ENCODE data around the gene NFIA. TPM values are rescaled to one million over a fixed set of nuclear protein-coding genes. Genes with fewer than 3 reads are reported as not detected.

The NFIA gene
- total RNA-seq, 1 donor from 2014 or later, result 132 TPM

DNA sequence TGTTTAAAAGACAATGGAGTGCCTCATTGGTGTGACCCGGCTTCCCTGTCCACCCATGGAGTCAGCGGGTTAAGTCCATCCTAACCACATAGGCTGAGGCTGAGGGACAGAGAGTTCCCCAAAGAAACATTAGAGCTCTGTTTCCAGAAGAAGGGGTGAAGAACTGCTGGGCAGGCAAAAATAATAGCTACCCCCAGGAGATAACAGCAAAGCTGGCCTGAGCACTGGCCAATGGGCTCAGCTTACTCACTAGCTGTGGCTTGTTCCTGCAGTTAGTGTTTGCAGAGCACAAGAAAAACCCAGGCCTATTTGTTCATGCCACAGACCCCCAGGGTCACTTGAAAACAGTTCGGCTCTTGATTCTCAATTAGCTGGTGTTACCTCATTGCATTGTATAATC lies 311.2 kb downstream of the NFIA start:
- no peak for DNase-seq (ENCODE audit: low spot score)

DNA sequence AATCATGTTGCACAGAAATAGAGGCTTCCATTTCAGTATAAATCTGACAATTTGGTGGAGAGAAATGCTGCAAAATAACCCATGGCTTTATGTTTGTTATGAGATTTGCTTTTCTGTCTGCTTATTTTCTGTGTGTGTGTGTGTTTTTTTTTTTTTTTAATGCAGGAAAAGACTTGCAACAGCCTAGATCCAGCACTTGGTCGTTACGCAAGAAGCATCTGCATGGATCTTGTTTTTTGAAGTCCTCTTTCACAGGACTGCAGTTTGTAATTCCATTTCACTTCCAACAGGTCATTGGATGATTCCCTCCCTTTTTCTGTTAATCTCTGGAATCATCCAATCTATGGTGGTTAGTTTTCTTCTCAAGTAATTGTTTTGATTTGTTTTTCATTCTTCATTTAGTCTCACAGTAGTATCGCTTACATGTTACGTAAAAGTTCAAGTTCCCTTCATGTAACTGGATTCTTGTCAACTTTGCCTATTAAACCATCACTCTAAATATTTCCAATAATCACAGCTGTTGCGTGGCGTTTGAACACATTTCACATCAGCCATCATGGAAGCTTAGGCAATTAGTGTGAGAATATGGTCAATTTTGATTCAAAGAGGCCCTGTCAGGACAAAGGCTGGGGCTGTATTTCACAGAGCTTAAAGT lies 312.9 kb downstream of the NFIA start:
- DNase-seq (ENCODE audit: low spot score), result no peak

DNA sequence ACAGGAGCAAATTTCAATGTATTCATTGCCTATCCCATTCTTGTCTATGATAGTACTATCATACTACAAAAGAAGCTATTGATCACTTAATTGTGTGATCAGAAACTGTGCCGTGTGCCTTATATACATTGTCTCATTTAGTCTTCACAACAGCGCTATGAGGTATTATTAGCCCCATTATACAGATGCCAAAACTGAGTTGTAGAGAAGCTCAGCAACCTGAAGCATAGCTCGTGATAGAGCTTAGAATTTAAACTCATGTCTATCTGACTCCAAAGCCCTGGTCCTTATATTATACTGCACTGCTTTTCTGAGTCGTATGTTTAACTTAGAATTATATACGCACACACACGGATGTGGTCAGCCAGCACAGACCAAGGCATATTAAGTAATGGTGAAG lies 315.1 kb downstream of the NFIA start:
- DNase-seq (ENCODE audit: low spot score), result no peak

DNA sequence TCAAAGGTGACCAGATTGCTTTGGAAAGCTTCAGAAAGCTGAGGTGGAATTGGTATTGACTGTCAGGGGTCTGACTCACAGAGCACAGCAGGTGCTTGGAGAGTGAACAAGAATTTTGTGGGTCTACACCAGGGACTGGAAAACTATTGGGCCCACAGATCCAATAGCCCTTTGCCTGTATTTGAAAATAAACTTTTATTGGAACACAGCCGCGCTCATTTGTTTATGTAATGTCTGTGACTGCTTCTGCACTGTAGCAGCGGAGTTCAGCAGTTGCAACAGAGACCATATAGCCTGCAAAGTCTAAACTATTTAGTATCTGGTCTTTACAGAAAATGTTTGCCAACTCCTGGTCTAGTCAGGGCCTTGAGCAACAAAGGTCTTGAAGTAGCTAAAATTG lies 315.6 kb downstream of the NFIA start:
- no peak for DNase-seq (ENCODE audit: low spot score)

DNA sequence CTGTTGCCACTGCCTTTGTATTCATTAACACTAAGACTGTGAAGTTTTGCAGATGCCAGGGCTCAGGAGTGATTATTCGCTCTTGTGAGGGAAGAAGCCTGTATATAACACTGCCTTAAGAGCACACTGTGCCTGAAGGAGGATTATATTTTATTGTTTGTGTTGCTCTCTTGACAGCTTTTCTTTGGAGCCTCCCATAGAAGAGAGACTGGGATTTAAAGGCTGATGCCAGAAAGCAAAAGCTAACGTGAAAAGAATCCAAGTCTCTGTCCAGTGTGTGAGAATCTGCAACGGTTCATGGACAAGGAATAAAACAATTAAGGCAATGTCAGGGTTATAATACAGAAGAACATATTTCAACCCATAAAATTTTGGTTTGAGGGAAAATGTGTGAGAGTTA lies 316.8 kb downstream of the NFIA start:
- no peak for DNase-seq (ENCODE audit: low spot score)

DNA sequence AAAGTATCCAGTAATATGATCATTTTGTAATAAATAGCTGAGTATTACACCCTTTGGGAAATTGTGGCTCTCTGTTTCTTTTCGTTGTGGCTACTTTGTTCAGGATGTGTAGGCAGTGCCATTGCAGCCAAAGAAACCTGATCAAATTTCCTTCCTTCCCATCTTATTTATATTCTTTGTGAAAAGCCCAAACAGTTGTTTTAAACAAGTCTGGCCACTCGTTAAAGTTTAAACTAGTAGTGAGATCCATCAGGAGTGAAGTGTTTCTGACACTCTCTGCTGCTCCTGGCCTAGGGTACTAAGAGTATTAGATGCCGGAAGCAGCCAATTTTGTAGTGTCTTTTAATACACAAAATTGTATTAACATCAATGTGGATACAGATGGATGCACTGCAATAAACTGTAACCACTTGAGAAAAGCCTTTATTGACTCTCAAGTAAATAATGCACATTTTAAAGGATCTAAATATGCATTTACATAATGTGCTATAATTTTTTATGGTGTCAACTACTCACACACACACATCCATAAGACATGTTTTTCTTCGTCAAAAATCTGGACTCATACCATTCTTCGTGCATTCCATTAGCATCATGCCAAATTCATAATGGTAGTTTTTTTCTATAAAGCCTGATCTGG lies 317.9 kb downstream of the NFIA start:
- DNase-seq (ENCODE audit: low spot score), result no peak

DNA sequence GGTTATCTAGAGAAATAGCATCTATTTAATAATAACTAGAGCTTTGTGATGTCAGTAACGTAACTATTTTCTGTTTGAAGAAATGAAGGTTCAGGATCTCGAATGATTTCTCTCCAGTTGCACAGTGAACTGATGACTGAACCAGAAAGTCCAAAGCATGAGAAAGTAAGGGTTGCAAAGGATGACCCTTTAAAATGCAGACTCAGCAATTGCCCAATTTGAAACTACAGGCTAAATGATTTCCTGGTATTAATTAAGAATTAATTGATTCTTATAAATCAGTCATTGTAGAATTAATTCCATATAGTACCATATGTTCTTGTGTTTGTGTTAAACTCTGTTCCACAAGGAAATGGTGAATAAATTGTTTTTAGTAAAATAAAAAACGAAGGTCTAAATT lies 318.6 kb downstream of the NFIA start:
- no peak for DNase-seq (ENCODE audit: low spot score)

DNA sequence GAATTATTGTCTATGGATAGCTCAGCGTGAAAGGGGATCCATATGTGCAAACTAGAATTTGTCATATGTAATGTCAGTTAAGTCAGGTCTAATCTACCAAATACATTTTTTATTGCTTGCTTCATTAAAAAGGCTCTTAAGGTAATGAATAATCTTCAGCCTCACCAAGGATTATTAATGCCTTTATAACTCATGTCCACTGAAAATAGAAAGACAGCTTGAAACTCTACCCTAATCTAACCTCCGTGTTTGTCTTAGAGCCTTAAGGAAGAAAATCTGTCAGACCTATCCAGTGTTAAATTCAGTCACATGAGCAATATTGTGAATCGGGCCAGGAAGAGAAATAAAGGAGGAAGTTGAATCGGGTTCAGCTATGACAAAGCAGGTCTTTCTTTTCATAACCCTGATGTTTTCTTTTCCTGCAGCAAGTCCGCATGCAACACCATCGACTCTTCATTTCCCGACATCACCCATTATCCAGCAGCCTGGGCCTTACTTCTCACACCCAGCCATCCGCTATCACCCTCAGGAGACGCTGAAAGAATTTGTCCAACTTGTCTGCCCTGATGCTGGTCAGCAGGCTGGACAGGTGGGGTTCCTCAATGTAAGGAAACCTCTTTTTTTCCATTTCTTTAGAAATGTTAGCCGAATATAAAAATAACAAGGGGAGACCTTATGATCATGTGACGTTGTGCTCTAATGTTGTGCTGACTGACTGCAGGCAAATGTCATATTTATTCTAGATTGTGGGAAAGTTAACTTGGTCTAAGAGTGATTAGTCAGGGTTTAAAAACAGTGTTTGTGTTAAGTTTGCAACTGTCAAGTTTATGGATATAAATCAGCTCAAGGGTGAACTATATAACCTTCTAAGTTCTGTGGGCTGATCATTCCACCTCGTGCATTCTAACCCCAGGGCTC lies 321.6 kb downstream of the NFIA start:
- DNase-seq (ENCODE audit: low spot score), result no peak

DNA sequence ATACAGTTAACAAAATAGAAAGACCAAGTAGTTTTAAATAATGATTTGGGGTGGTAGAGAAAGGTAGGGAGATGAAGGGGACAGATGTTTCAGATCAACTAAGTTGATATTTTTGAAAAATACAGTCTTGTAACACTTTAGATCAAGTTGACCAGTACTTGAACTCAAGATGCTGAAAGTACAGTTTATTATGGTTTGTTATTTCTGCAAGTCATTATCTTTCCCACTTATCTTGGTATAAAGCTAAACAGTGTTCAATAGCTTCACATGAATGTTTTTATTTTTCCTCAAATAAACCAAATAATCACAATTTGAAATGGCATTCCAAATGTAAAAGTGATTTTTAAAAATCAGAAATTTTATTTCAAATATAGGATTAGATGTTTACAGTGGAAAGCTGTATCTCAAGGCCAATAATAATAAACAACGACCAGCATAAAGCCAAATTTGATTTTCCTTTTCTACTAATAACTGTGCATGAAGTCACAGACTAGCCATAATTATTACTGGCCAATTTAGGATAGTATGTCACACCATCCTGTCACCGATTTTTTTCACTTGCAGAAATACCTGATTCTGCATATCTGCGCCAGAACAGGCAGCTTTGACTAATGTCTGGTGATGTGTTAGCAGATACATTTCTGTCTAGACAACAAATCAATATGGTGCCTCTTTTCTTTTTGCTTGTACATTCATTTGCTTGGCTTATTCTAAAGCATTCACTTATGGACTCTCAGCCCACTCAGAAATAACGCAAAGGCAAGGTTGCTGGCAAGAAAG lies 322.4 kb downstream of the NFIA start:
- no peak for DNase-seq (ENCODE audit: low spot score)

DNA sequence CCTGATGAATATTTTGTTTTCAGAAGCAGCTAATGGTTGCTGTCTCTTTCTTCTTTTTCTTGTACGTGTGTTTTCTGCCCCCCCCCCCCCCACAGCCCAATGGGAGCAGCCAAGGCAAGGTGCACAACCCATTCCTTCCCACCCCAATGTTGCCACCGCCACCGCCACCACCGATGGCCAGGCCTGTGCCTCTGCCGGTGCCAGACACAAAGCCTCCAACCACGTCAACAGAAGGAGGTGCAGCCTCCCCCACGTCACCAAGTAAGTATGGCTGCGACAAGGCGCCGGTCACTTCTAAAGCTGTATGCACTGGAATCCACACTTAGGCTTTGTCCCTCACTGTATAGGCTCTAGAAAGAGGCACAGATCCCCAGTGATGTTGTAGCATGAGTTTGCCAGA lies 324.1 kb downstream of the NFIA start:
- DNase-seq (ENCODE audit: low spot score), result no peak

DNA sequence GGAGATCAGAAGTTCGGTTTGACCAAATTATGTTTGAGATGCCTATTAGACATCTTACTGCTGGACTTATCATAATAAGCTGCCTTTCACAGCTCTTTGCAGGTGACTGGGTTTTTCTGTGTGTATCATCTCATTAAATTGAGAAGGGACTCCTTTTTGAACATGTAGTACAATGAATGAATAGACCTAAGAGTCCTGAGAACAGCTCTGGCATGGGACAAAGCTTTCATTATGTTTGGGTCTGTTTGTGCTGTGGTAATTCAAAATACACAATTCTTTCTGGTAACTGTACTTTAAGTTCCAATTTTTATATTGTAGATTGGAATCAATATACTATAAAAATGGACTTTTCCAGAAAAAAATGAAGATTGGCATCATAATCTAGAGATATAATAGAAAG lies 330.2 kb downstream of the NFIA start:
- no peak for DNase-seq (ENCODE audit: low spot score)

DNA sequence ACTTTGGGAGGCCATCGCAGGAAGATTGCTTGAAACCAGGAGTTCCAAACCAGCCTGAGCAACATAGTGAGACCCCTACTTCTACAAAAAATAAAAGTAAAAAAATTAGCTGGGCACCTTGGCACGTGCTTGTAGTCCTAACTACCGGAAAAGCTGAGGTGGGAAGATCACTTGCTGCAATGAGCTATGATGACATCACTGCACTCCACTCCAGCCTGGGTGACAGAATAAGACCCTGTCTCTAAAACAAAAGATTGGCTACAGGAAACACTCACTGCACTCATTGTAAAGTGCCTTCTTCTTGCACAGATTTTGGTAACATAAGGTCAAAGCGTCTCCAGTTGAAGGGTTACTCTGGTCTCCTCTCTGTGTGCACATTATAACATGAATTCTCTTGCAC lies 336.8 kb downstream of the NFIA start:
- DNase-seq (ENCODE audit: low spot score), result no peak

DNA sequence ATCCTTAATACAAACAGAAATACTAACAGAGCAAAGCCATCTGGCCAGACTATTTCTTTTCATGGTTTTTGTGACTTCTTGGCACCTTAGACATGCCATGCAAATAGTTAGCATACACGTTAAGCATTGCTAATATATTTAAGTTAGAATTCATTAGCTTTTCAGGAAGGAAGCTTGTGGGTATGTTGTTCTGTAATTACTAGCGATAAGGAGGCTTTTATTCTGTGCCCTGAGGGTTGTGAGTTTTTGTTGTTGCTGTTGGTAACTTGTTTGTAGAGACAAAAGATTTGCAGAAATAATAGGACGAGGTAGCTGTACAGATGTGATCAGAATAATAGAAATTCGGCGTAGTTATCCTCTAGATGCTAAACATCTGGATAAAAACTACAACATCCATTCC lies 337.3 kb downstream of the NFIA start:
- DNase-seq (ENCODE audit: low spot score), result no peak

DNA sequence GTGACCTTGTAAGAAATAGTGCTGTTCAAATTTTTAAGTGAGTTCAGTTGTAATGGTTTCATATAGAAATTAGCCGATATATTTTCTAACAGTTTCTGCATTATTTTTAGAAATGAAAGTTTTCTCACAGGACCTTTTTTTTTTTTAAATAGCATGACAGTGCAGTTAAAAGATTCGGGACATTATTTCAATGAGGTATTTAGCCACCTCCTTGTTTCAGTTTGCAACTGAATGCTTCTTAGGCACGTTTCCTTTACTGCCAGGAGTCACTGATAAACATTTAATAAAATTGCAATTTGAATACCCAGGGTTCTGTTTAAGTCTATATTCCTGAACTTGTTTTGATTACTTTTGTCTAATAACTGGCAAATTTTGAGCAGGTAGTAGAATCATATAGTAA lies 337.9 kb downstream of the NFIA start:
- DNase-seq (ENCODE audit: low spot score), result no peak

DNA sequence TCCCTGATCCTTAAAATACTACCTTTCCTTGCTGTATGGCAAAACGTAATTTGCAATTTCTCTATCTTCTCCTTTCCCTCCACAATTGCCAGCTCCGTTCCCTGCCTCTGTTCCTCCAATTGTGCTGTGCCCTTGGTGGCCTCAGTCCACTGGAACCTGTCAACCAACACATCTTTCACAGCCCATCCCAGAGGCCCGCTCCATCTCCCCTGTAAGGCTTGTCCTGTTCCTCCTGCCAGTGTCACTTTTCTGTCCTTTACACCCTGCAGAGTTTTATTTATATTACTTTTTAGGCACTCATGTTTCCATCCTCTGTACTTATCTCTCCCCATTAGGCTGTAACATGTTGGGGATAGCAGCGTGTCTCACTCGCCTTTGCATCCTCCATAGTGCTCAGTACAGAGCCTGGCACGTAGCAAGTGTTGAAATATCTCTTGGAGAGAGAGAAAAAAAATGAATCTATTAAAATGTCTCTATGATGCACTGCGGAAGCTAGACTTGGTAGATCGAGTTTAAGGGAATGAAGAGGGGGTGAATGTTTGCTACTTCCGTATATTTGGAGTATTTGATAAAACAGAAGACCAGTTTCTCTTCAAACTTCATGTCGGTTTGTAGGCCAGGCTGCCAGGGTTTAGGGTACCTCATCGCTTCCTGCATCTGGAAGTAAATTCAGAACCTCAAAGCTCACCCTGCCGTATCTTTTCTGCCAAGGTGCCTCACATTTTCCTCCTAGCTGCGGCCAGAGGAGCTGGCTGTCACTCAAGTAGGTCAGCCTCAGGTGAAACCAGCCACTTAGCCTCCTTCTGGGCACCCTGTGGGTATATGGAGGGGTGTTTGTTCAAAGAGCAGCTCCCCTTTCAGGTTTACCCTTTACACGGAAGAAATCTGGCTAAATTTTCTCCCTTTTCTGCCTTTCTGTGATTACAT lies 338.8 kb downstream of the NFIA start:
- DNase-seq (ENCODE audit: low spot score), result no peak

DNA sequence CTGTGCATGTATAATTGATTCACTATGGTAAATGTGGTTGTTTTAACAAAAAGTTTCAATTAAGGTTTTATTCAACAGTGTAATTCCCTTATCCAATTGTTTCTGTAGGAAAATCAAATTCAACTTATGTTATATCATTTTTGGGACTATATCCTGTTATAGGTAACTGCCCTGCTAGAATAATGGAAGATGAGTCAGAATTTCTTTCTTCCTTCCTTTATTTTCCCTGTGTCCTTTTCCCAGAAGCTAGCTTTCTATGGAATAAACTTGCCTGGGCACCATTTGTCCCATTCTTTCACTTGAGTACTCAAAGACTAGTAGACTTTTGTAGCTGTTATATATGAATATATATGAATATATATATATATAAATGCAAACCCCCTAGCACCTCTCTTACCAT lies 341.3 kb downstream of the NFIA start:
- no peak for DNase-seq (ENCODE audit: low spot score)

DNA sequence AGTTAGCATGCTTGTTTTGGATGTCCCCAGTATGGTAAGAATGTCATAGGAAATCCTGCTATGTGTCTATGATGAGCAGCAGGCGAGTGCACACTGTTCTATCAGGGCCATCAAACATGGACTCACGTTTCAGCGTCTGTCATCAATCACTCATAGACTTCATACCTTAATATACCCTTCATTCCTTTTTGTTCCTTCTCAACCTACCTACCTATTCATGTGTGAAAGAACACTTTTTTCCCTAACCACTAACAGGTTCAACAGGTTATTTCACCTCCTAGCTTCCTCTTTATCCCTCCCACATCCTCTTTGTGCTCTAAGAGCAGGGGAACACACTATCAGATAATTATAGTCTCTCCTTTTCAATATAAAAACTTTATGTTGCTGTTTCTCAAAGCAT lies 342.0 kb downstream of the NFIA start:
- DNase-seq (ENCODE audit: low spot score), result no peak

DNA sequence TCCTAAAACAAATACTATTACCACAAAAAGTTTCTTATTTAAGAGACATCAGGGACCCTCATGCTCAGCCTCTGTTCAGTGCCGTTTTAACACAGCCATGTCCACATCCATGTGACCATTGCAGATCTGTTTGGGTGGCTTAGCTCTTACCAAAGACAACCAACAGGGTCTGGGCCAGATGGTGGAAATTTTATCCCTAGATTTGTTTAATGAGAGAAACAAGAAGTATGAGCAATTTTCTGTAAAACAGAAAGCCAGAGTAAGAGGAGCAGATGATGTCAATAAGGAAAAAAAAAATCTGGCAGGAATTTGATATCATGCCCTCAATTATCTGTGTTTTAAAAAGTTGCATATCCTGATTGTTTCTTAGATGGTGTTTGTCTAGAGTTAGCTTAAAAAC lies 342.7 kb downstream of the NFIA start:
- no peak for DNase-seq (ENCODE audit: low spot score)

DNA sequence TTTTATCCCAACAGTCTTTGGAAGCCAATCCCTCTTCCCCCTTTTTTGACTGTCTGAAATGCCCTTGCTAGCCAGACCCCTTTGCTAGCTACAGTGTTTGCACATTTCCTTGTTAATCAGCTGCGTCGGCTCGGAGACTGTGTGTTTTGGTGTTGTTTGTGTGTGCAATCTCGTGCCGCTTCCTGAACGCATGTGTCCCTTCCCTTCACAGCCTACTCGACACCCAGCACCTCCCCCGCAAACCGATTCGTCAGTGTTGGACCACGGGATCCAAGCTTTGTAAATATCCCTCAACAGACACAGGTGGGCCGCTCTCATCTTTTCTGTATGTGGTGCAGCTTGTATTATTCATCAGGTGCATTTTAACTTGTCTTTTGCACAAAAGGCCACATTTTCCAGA lies 343.9 kb downstream of the NFIA start:
- no peak for DNase-seq (ENCODE audit: low spot score)

DNA sequence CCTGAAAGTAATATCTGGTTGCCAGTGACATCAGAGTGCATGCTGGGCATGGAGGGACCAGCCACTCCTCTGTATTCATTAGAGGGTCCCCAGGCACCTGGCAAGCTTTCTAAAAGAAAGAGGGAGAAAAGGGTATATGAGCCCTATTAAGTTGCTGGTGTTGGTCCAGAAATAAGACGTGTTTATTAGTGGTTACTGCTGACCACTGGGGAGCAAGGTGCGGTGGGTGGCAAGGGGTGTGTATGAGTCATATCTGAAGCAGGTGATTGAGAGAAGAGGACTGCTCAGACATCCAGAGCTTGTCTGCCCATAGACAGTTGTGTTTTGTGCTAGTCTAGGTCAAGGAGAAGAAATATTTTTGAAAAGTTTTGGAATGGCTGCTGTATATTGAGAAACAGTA lies 344.5 kb downstream of the NFIA start:
- DNase-seq (ENCODE audit: low spot score), result no peak

DNA sequence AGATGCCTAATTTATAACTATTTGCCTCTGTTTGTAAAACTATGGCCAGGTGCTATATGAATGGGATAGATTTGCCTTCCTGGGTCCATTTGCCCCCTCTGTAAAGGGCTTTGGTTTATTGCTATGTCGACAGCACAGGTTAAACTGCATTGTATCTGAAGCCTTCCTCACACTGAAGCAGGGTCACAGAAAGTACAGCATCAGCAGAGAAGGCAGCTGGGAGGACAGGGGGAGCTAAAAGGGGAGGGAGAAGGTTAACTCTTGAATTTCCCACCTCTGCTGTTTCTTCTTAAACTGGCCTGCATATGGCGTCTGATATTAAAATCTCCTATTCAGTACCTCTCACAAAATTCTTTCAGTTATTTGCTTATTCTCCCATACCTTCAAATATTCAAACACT lies 345.1 kb downstream of the NFIA start:
- no peak for DNase-seq (ENCODE audit: low spot score)
